HepG2 (cell line): ENCODE results near the gene MYO18A.
A peak's percentile ranks its signal among the peaks of the same experiment; 100 is the strongest.

Experiments
- KLF16 ChIP-seq, 2 experiments: sonication (generic) in 1 of 2; formaldehyde crosslinking in 1 of 2; IDR thresholded peaks; 2 replicates each; pipeline versions ENCODE4 v1.6.1 to v1.8.0; 2016 to 2023; ENCODE audit warnings: missing genetic modification reagents in 2 of 2, missing compliant biosample characterization in 1 of 2
- KLF6 ChIP-seq: IDR thresholded peaks from 2 replicates; pipeline ENCODE4 v1.8.0; 2016; ENCODE audit warnings: missing biosample characterization, missing genetic modification reagents
- POLR2AphosphoS5 ChIP-seq: IDR thresholded peaks from 2 replicates; pipeline ENCODE4 v1.6.1; 2012; ENCODE audit warnings: low read depth, low read length
- TAF1 ChIP-seq: sonication (generic); formaldehyde crosslinking; IDR thresholded peaks from 2 replicates; pipeline ENCODE4 v1.4.0; 2020; ENCODE audit warnings: missing genetic modification reagents
- TEAD3 ChIP-seq: optimal IDR thresholded peaks from 2 replicates; pipeline ENCODE3; 2016; ENCODE audit warnings: borderline replicate concordance
- ZNF280D ChIP-seq: sonication (generic); formaldehyde crosslinking; IDR thresholded peaks from 2 replicates; pipeline ENCODE4 v1.5.1; 2020; ENCODE audit warnings: mild to moderate bottlenecking, missing genetic modification reagents
- ZNF580 ChIP-seq: IDR thresholded peaks from 2 replicates; pipeline ENCODE4 v1.6.1; 2016; ENCODE audit warnings: low read depth, borderline replicate concordance
- ZNF670 ChIP-seq: sonication (generic); formaldehyde crosslinking; IDR thresholded peaks from 2 replicates; pipeline ENCODE4 v1.8.0; 2022; ENCODE audit warnings: mild to moderate bottlenecking, missing genetic modification reagents, borderline replicate concordance

DNA sequence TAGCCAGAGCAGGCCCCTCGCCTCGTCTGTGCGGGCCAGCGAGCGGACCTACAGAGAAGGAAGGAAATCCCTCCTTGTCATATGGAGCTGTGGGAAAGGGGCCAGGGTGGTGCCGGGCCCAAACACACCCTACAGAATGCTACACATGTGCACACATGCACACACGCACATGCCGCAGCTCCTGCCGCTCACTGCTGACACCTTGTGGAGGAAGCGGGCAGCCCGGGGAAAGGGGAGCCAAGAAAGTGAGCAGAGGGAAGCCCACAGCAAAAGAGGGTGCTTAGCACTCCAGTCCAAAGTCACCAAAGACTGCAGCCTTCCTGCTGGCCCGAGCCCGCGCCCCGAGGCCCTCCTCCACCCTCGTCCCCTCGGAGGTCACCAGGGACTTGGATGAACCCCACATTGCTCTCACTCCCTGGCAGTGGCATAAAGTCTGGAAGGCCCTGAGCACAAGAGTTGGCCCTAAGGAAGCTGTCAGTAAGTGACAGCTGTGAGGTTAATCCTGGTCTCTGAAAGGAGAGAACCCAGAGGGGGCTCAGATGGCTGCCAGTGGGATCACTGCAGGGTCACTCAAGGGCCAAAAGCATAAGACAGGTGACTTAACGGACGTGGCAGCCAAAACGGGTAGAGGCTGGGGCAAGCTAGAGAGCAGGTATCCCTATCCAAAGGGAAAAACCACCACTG, 68.2 kb downstream of the MYO18A start:
- TF ChIP-seq TEAD3 (peak; percentile 45), POLR2AphosphoS5 (no peak), ZNF670 (CRISPR knock-in tag) (no peak), TAF1 (CRISPR knock-in tag) (no peak), KLF16 (CRISPR knock-in tag; IDR thresholded peaks at IDR 0.05) (no peak), ZNF280D (no peak), ZNF580 (no peak), KLF6 (no peak)
